Mesendoderm (in vitro differentiated cells): ENCODE measurements around the gene ARHGAP22.

Experiments
- DNase-seq: peaks from one replicate; pipeline ENCODE4 v3.0.0; 2013
- H2AK5ac ChIP-seq: 2 replicates; pipeline ENCODE4 v1.6.1; 2013; ENCODE audit warnings: low read length, inconsistent platforms
- H2BK120ac ChIP-seq: 2 replicates; pipeline ENCODE4 v1.6.1; 2013; ENCODE audit warnings: low read depth, mild to moderate bottlenecking, low read length, moderate library complexity, mixed read lengths
- H2BK15ac ChIP-seq: replicated peaks from 2 replicates; pipeline ENCODE4 v1.6.1; 2013; ENCODE audit warnings: low read depth, mild to moderate bottlenecking, moderate library complexity
- H2BK5ac ChIP-seq: 2 replicates; pipeline ENCODE4 v1.6.1; 2013; ENCODE audit warnings: low read length, inconsistent platforms
- H3K18ac ChIP-seq: 2 replicates; pipeline ENCODE4 v1.6.1; 2013; ENCODE audit warnings: mild to moderate bottlenecking, low read length, mixed read lengths
- H3K23ac ChIP-seq: one replicate; pipeline ENCODE4 v1.6.1; 2013; ENCODE audit warnings: low read length
- H3K27ac ChIP-seq: 2 replicates; pipeline ENCODE4 v1.5.1; 2013; ENCODE audit warnings: low read depth, mild to moderate bottlenecking, inconsistent platforms, low read length, moderate library complexity
- H3K27me3 ChIP-seq: 2 replicates; pipeline ENCODE4 v1.6.1; 2013; ENCODE audit warnings: low read length, control low read depth, mild to moderate bottlenecking, inconsistent platforms; ENCODE audit not compliant: insufficient read depth, poor library complexity
- H3K36me3 ChIP-seq: 2 replicates; pipeline ENCODE4 v1.6.1; 2013; ENCODE audit warnings: low read length, inconsistent platforms; ENCODE audit not compliant: control insufficient read depth, insufficient read depth
- H3K4ac ChIP-seq: one replicate; pipeline ENCODE4 v1.6.1; 2013; ENCODE audit warnings: low read depth, mild to moderate bottlenecking, low read length, moderate library complexity
- H3K4me1 ChIP-seq: 2 replicates; pipeline ENCODE4 v1.6.1; 2013; ENCODE audit warnings: low read depth, low read length, inconsistent platforms; ENCODE audit not compliant: control insufficient read depth
- H3K4me2 ChIP-seq: 2 replicates; pipeline ENCODE4 v1.6.1; 2013; ENCODE audit warnings: low read length
- H3K4me3 ChIP-seq: 2 replicates; pipeline ENCODE4 v1.5.1; 2013; ENCODE audit warnings: mild to moderate bottlenecking, low read length
- H3K56ac ChIP-seq: one replicate; pipeline ENCODE4 v1.6.1; 2013; ENCODE audit warnings: low read length
- H3K79me1 ChIP-seq: 2 replicates; pipeline ENCODE4 v1.6.1; 2013; ENCODE audit warnings: low read length, inconsistent platforms
- H3K79me2 ChIP-seq: 2 replicates; pipeline ENCODE4 v1.6.1; 2013; ENCODE audit warnings: mild to moderate bottlenecking, low read length; ENCODE audit not compliant: control insufficient read depth, insufficient read depth
- H3K9ac ChIP-seq: 2 replicates; pipeline ENCODE4 v1.6.1; 2013; ENCODE audit warnings: low read length, inconsistent platforms
- H4K5ac ChIP-seq: one replicate; pipeline ENCODE4 v1.6.1; 2013; ENCODE audit warnings: low read length
- H4K8ac ChIP-seq: one replicate; pipeline ENCODE4 v1.6.1; 2013; ENCODE audit warnings: low read depth, mild to moderate bottlenecking, control low read depth, low read length, moderate library complexity
- WGBS: extraction: QIAGEN DNeasy Blood & Tissue Kit; methylation state at CpG from one replicate; pipeline ENCODE4 v1.1.7; 2013; ENCODE audit warnings: low lambda C conversion rate, missing lambda C conversion rate; ENCODE audit not compliant: insufficient coverage; ENCODE audit errors: extremely low coverage; 5-methylcytosine and 5-hydroxymethylcytosine counted together

Gene ARHGAP22

GRCh38 chr10:48467669-48468068, 137.2 kb downstream of the ARHGAP22 start:
- H3K4me3 ChIP-seq, result no peak overlapping the region

DNA sequence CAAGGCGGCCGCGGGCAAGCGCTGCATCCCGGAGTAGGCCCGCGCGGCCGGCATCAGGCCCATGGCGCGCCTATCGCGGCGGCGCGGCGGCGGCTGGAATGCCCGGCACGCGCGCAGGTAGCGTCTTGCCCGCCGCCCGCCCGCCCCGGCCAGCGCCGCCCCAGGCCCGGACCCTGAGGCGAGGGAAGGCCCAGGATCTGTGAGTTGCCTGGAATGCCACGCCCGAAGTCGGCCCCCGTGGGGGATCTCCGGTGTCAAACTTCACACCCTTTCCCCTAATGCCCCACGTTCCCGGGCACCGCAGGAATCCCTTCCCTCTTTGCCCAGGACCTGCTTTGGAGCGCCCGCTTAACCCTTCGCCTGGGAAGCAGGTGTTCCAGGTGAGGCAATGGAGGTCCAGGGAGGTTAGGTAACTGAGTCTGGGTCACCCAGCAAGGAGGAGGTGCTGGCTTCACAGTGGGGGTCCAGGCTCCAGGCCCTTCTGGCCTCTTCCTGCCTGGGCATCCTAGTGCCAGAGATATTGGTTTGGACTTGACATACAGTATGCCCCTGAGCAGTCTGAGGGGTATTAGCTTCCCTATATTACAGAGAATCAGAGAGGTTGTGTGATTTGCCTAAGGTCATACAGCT, 138.1 kb downstream of the ARHGAP22 start:
- Histone ChIP-seq H2AK5ac (no peak overlapping the region), H3K36me3 (no peaks in the 10 kb centered on the region), H3K4ac (no peak overlapping the region), H3K79me1 (no peaks in the 10 kb centered on the region), H3K23ac (no peak overlapping the region), H2BK120ac (no peak overlapping the region), H3K56ac (no peak overlapping the region), H3K79me2 (no peaks in the 10 kb centered on the region), H3K27me3 (no peaks in the 10 kb centered on the region), H2BK5ac (no peak overlapping the region), H3K18ac (peak overlapping the region; percentile 35), H3K4me1 (peaks cover 18% of the 10 kb centered on the region), H3K4me2 (no peak overlapping the region), H4K5ac (no peak overlapping the region), H4K8ac (no peak overlapping the region), H3K27ac (no peak overlapping the region), H3K4me3 (no peak overlapping the region), H3K9ac (no peak overlapping the region), H2BK15ac (no peak overlapping the region)
- DNase-seq, result peak; percentile 43
- whole genome bisulfite sequencing, result no CpG with 5 or more reads among the region's 43 CpGs

More at GRCh38 chr10:48467669-48468068, 137.2 kb downstream of the ARHGAP22 start:
- no peaks in the 10 kb centered on the region for H3K36me3 ChIP-seq
- H4K5ac ChIP-seq, result no peak overlapping the region
- H2BK5ac ChIP-seq, result no peak overlapping the region
- H3K79me2 ChIP-seq, result no peaks in the 10 kb centered on the region
- no peak overlapping the region for H3K18ac ChIP-seq
- H3K9ac ChIP-seq, result no peak overlapping the region
- no peak overlapping the region for H3K4ac ChIP-seq
- no peaks in the 10 kb centered on the region for H3K27me3 ChIP-seq
- peaks cover 18% of the 10 kb centered on the region for H3K4me1 ChIP-seq
- no peak overlapping the region for H3K23ac ChIP-seq
- no peak overlapping the region for H3K4me2 ChIP-seq
- H3K27ac ChIP-seq, result no peak overlapping the region
- no peak overlapping the region for H2AK5ac ChIP-seq
- no peak for DNase-seq
- no peak overlapping the region for H2BK15ac ChIP-seq
- H3K56ac ChIP-seq, result no peak overlapping the region
- no peaks in the 10 kb centered on the region for H3K79me1 ChIP-seq
- no peak overlapping the region for H2BK120ac ChIP-seq
- no CpG with 5 or more reads among the region's 4 CpGs for WGBS
- no peak overlapping the region for H4K8ac ChIP-seq

DNA sequence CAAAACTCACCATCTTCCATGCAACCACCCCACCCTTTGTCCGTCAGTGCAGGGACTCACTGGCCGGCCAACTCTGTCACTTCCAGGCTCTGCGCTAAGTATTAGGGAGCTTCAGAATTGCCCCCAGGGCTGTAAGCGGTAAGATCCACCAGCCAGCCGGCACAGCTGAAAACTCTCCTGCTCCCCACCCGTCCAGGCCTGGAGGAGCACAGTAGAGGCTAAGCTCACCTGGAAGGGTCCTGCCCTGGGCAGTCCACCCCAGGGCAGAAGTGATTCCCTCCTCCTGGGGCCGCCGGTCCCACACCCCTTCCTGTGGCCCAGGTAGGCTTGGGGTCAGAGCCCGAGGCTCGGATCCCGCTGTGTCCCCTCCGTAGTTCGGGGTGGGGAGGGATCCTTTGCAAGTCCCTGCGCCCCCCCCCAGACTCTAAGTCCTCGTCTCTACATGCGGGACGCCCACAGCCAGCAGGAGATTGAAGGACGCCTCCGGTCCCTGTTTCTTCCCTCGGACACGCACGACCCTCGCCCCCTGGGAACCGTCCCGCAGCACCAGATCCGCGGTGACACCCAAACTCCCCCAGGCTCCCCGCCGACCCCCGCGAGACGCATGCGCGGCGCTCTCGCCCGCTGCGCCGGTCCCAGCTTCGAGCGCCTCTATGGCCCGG, 138.9 kb downstream of the ARHGAP22 start:
- H3K36me3 ChIP-seq, result no peaks in the 10 kb centered on the region
- H3K4me2 ChIP-seq, result peak overlapping the region; percentile 44
- H2AK5ac ChIP-seq, result no peak overlapping the region
- no peak overlapping the region for H3K4me3 ChIP-seq
- H3K79me1 ChIP-seq, result no peaks in the 10 kb centered on the region
- no peaks in the 10 kb centered on the region for H3K79me2 ChIP-seq
- H4K5ac ChIP-seq, result no peak overlapping the region
- no CpG with 5 or more reads among the region's 42 CpGs for WGBS
- peak overlapping the region; percentile 21 for H3K4ac ChIP-seq
- no peaks in the 10 kb centered on the region for H3K27me3 ChIP-seq
- peak overlapping the region; percentile 21 for H3K9ac ChIP-seq
- no peak overlapping the region for H2BK120ac ChIP-seq
- H3K4me1 ChIP-seq, result peaks cover 18% of the 10 kb centered on the region
- H4K8ac ChIP-seq, result peak overlapping the region; percentile 31
- H3K56ac ChIP-seq, result peak overlapping the region; percentile 79
- no peak overlapping the region for H2BK15ac ChIP-seq
- H3K18ac ChIP-seq, result peak overlapping the region; percentile 35
- DNase-seq, result peak; percentile 30
- no peak overlapping the region for H3K23ac ChIP-seq
- no peak overlapping the region for H2BK5ac ChIP-seq
- H3K27ac ChIP-seq, result no peak overlapping the region

- Histone ChIP-seq H3K4ac (no peak overlapping the region), H2AK5ac (no peak overlapping the region), H3K9ac (no peak overlapping the region), H2BK120ac (no peak overlapping the region), H3K4me1 (peaks cover 11% of the 10 kb centered on the region), H3K27ac (no peak overlapping the region), H3K4me2 (no peak overlapping the region), H3K79me2 (no peaks in the 10 kb centered on the region), H4K8ac (no peak overlapping the region), H3K79me1 (no peaks in the 10 kb centered on the region), H2BK15ac (no peak overlapping the region), H4K5ac (no peak overlapping the region), H3K27me3 (no peaks in the 10 kb centered on the region), H3K4me3 (no peak overlapping the region), H3K36me3 (no peaks in the 10 kb centered on the region), H3K56ac (no peak overlapping the region), H2BK5ac (no peak overlapping the region), H3K23ac (no peak overlapping the region), H3K18ac (no peak overlapping the region)
- WGBS, result no CpG with 5 or more reads among the region's 27 CpGs
- DNase-seq, result no peak
These were observed 139.8 kb downstream of the ARHGAP22 start for GRCh38 chr10:48464871-48465736.

- no peak overlapping the region for H2BK5ac ChIP-seq
- no peak overlapping the region for H2BK120ac ChIP-seq
- H3K79me1 ChIP-seq, result no peaks in the 10 kb centered on the region
- H3K4me2 ChIP-seq, result no peak overlapping the region
- H4K5ac ChIP-seq, result no peak overlapping the region
- no peak overlapping the region for H3K9ac ChIP-seq
- no peak overlapping the region for H4K8ac ChIP-seq
- no peaks in the 10 kb centered on the region for H3K36me3 ChIP-seq
- H2AK5ac ChIP-seq, result peak overlapping the region; percentile 19
- H3K18ac ChIP-seq, result no peak overlapping the region
- no peaks in the 10 kb centered on the region for H3K79me2 ChIP-seq
- H3K23ac ChIP-seq, result no peak overlapping the region
- no peak overlapping the region for H3K4me3 ChIP-seq
- no peak overlapping the region for H2BK15ac ChIP-seq
- no peak for DNase-seq
- no CpG with 5 or more reads among the region's 9 CpGs for WGBS
- H3K27me3 ChIP-seq, result no peaks in the 10 kb centered on the region
- no peak overlapping the region for H3K4ac ChIP-seq
- H3K56ac ChIP-seq, result no peak overlapping the region
- peaks cover 3% of the 10 kb centered on the region for H3K4me1 ChIP-seq
- H3K27ac ChIP-seq, result no peak overlapping the region
These were observed 140.6 kb downstream of the ARHGAP22 start for GRCh38 chr10:48464121-48464870.
